ENCODE results near the gene AVPR1A. TPM values are rescaled to one million over a fixed set of nuclear protein-coding genes. Genes with fewer than 3 reads are reported as not detected.

The AVPR1A gene
- total RNA-seq, 1 donor from 2014 or later = 27.1 TPM

- DNase-seq = no peak
These were observed 57.3 kb downstream of the AVPR1A start for GRCh38 chr12:63093711-63094110.

GRCh38 chr12:63093084-63093483 lies 57.9 kb downstream of the AVPR1A start:
- no peak for DNase-seq

Other genes starting within 250 kb of the AVPR1A start
- gene PPM1H, start 216.1 kb downstream of the AVPR1A start, total RNA-seq = 4.5 TPM

All from tongue (tissue), 2 donors.